IMR-90 (cell line): ENCODE data around the gene GCG. TPM values are rescaled to one million over a fixed set of nuclear protein-coding genes. Genes with fewer than 3 reads are reported as not detected.

ENCODE experiments used
- ATAC-seq: fragments of 200-7000 bp; cut with Tn5 transposase; 2 replicates; pipeline ENCODE4 v1.9.1; 2020; ENCODE audit warnings: low read depth, mild to moderate bottlenecking, moderate library complexity
- BruUV-seq: library from RNA; stranded (reverse); fragments of 400-500 nt; replicated peaks from 2 replicates; lab custom pipeline; 2021; lab: Mats Ljungman, UMichigan
- CTCF ChIA-PET: fragments of 300-600 bp; formaldehyde crosslinking; extraction: SDS; loops from one replicate; lab custom pipeline; 2021; ENCODE audit warnings: antibody characterized with exemption; lab: Yijun Ruan, JAX
- POLR2A ChIA-PET: fragments of 300-600 bp; sonication (Branson Sonifier 250); formaldehyde crosslinking; loops from one replicate; lab custom pipeline; 2022; ENCODE audit warnings: antibody characterized with exemption; ENCODE audit not compliant: unreplicated experiment; lab: Charles Lee
- DNase-seq: peaks from one replicate; pipeline ENCODE4 v3.0.0; 2013
- H2AFZ ChIP-seq: replicated peaks from 2 replicates; pipeline ENCODE3; 2013; ENCODE audit warnings: low read length, mild to moderate bottlenecking; ENCODE audit not compliant: poor library complexity
- H2AK5ac ChIP-seq: 2 replicates; pipeline ENCODE4 v1.6.1; 2013; ENCODE audit warnings: low read depth, low read length, inconsistent platforms
- H2AK9ac ChIP-seq: replicated peaks from 2 replicates; pipeline ENCODE3; 2013; ENCODE audit warnings: mild to moderate bottlenecking, low read depth, low read length, moderate library complexity; ENCODE audit not compliant: poor library complexity
- H2BK120ac ChIP-seq: 2 replicates; pipeline ENCODE4 v1.6.1; 2013; ENCODE audit warnings: low read depth, low read length, inconsistent platforms
- H2BK15ac ChIP-seq: 3 replicates; pipeline ENCODE4 v1.6.1; 2013; ENCODE audit warnings: low read depth, low read length, inconsistent platforms
- H2BK20ac ChIP-seq: 2 replicates; pipeline ENCODE4 v1.6.1; 2013; ENCODE audit warnings: low read depth, mild to moderate bottlenecking, inconsistent platforms, low read length, moderate library complexity
- H2BK5ac ChIP-seq: 2 replicates; pipeline ENCODE4 v1.6.1; 2013; ENCODE audit warnings: mild to moderate bottlenecking, low read depth, low read length, inconsistent platforms; ENCODE audit not compliant: poor library complexity, severe bottlenecking
- H3K14ac ChIP-seq: replicated peaks from 2 replicates; pipeline ENCODE4 v1.6.1; 2013; ENCODE audit warnings: low read depth, low read length, inconsistent platforms
- H3K18ac ChIP-seq: 2 replicates; pipeline ENCODE4 v1.6.1; 2013; ENCODE audit warnings: low read depth, low read length, control low read depth
- H3K23ac ChIP-seq: 2 replicates; pipeline ENCODE4 v1.6.1; 2013; ENCODE audit warnings: low read depth, low read length, inconsistent platforms
- H3K27ac ChIP-seq: 2 replicates; pipeline ENCODE4 v1.5.1; 2013; ENCODE audit warnings: mild to moderate bottlenecking, control low read depth, low read length; ENCODE audit not compliant: insufficient read depth
- H3K27me3 ChIP-seq: 2 replicates; pipeline ENCODE4 v1.6.1; 2013; ENCODE audit warnings: low read length; ENCODE audit not compliant: control insufficient read depth, insufficient read depth
- H3K36me3 ChIP-seq: 2 replicates; pipeline ENCODE4 v1.6.1; 2013; ENCODE audit warnings: low read length, mixed read lengths; ENCODE audit not compliant: control insufficient read depth, insufficient read depth
- H3K4ac ChIP-seq: 2 replicates; pipeline ENCODE4 v1.6.1; 2013; ENCODE audit warnings: low read depth, low read length, inconsistent platforms
- H3K4me1 ChIP-seq: 2 replicates; pipeline ENCODE4 v1.6.1; 2013; ENCODE audit warnings: low read length, mixed read lengths; ENCODE audit not compliant: control insufficient read depth, insufficient read depth
- H3K4me2 ChIP-seq: 2 replicates; pipeline ENCODE4 v1.6.1; 2013; ENCODE audit warnings: low read depth, mild to moderate bottlenecking, control low read depth, low read length, moderate library complexity
- H3K4me3 ChIP-seq: 2 replicates; pipeline ENCODE4 v1.5.1; 2013; ENCODE audit warnings: low read depth, mild to moderate bottlenecking, control low read depth, low read length, moderate library complexity; ENCODE audit not compliant: insufficient read depth
- H3K56ac ChIP-seq: 2 replicates; pipeline ENCODE4 v1.6.1; 2013; ENCODE audit warnings: low read length, inconsistent platforms; ENCODE audit not compliant: insufficient read depth; ENCODE audit errors: extremely low read depth
- H3K79me1 ChIP-seq, 2 experiments: 2 replicates each; pipeline ENCODE4 v1.6.1; 2013; ENCODE audit warnings: low read length in 2 of 2, inconsistent platforms in 1 of 2, low read depth in 1 of 2
- H3K9ac ChIP-seq: 2 replicates; pipeline ENCODE4 v1.6.1; 2013; ENCODE audit warnings: low read depth, low read length, control low read depth
- H3K9me1 ChIP-seq: 2 replicates; pipeline ENCODE4 v1.6.1; 2013; ENCODE audit warnings: low read length, inconsistent platforms; ENCODE audit not compliant: insufficient read depth
- H3K9me3 ChIP-seq: 2 replicates; pipeline ENCODE4 v1.6.1; 2013; ENCODE audit warnings: low read length; ENCODE audit not compliant: control insufficient read depth, insufficient read depth
- H4K20me1 ChIP-seq: 2 replicates; pipeline ENCODE4 v1.6.1; 2013; ENCODE audit warnings: low read length, inconsistent platforms; ENCODE audit not compliant: insufficient read depth
- H4K5ac ChIP-seq: 2 replicates; pipeline ENCODE4 v1.6.1; 2013; ENCODE audit warnings: mild to moderate bottlenecking, low read depth, low read length, control low read depth
- H4K8ac ChIP-seq, 2 experiments: 2 replicates each; pipeline ENCODE4 v1.6.1; 2013; ENCODE audit warnings: low read depth in 2 of 2, low read length in 2 of 2, control low read depth in 1 of 2, inconsistent platforms in 1 of 2
- H4K91ac ChIP-seq: 2 replicates; pipeline ENCODE4 v1.6.1; 2013; ENCODE audit warnings: low read depth, low read length, inconsistent platforms; ENCODE audit not compliant: insufficient read depth
- BHLHE40 ChIP-seq: fragments of 150-350 bp; IDR thresholded peaks from 2 replicates; pipeline ENCODE4 v1.6.1; 2016; ENCODE audit warnings: mild to moderate bottlenecking, low read depth, low read length
- CEBPB ChIP-seq: IDR thresholded peaks from 2 replicates; pipeline ENCODE4 v1.6.1; 2012; ENCODE audit warnings: low read depth, low read length, improper control_type of control experiment
- CHD1 ChIP-seq: IDR thresholded peaks from 2 replicates; pipeline ENCODE4 v1.6.1; 2012; ENCODE audit warnings: low read depth, low read length, improper control_type of control experiment
- ELK1 ChIP-seq: fragments of 150-350 bp; IDR thresholded peaks from 2 replicates; pipeline ENCODE4 v1.6.1; 2016; ENCODE audit warnings: low read depth, mild to moderate bottlenecking, low read length, moderate library complexity, borderline replicate concordance
- FOS ChIP-seq: fragments of 150-350 bp; IDR thresholded peaks from 2 replicates; pipeline ENCODE4 v1.6.1; 2016; ENCODE audit warnings: low read depth, low read length
- MAFK ChIP-seq: IDR thresholded peaks from 2 replicates; pipeline ENCODE4 v1.6.1; 2012; ENCODE audit warnings: low read depth, low read length, improper control_type of control experiment
- MAZ ChIP-seq: IDR thresholded peaks from 2 replicates; pipeline ENCODE4 v1.6.1; 2012; ENCODE audit warnings: low read depth, mild to moderate bottlenecking, low read length, improper control_type of control experiment, moderate library complexity, borderline replicate concordance
- MXI1 ChIP-seq: IDR thresholded peaks from 2 replicates; pipeline ENCODE4 v1.6.1; 2012; ENCODE audit warnings: low read depth, mild to moderate bottlenecking, low read length, moderate library complexity, borderline replicate concordance
- POLR2A ChIP-seq: IDR thresholded peaks from 2 replicates; pipeline ENCODE4 v1.6.1; 2012; ENCODE audit warnings: mild to moderate bottlenecking, low read depth, low read length
- RAD21 ChIP-seq: IDR thresholded peaks from 2 replicates; pipeline ENCODE4 v1.6.1; 2012; ENCODE audit warnings: low read length, improper control_type of control experiment
- RFX5 ChIP-seq: IDR thresholded peaks from 2 replicates; pipeline ENCODE4 v1.8.0; 2012; ENCODE audit warnings: low read depth, mild to moderate bottlenecking, low read length, moderate library complexity
- SMC3 ChIP-seq: fragments of 150-350 bp; IDR thresholded peaks from 2 replicates; pipeline ENCODE4 v1.6.1; 2016; ENCODE audit warnings: low read depth, mild to moderate bottlenecking, antibody characterized with exemption, low read length, moderate library complexity
- WGBS, 2 experiments: methylation state at CpG; one replicate each; pipeline versions ENCODE4 v1.1.5 to v1.1.7; 2013; ENCODE audit warnings: missing lambda C conversion rate in 2 of 2; ENCODE audit not compliant: insufficient read length in 1 of 2; ENCODE audit errors: extremely low coverage in 2 of 2; 5-methylcytosine and 5-hydroxymethylcytosine counted together
- dilution Hi-C: fragments of 300-500 bp; cut with HindIII; formaldehyde crosslinking; loops from one replicate; pipeline ENCODE4 v1.14.3; 2018; ENCODE audit warnings: low sequenced_read_pairs; ENCODE audit not compliant: unreplicated experiment
- in situ Hi-C: fragments of 300-500 bp; cut with MboI; formaldehyde crosslinking; loops from 3 replicates; pipeline ENCODE4 v1.14.3; 2019; ENCODE audit warnings: low sequenced_read_pairs, inconsistent platforms, mixed read lengths
- intact Hi-C: fragments of 100-400 bp; cut with micrococcal nuclease; formaldehyde crosslinking; loops from 2 replicates; pipeline ENCODE4 v1.10.0; 2022
- polyA plus RNA-seq, 3 experiments: library from polyadenylated mRNA; depleted of rRNA; stranded (reverse); fragments of >200 nt; gene quantifications; 2 replicates each; pipeline ENCODE4 v1.2.3, GENCODE V29; 2012; ENCODE audit warnings: low replicate concordance in 1 of 3
- total RNA-seq: library from RNA; depleted of rRNA; stranded (reverse); fragments of >200 nt; gene quantifications from 2 replicates; pipeline ENCODE4 v1.2.3, GENCODE V29; 2012
- TF ChIP-seq, protein P1 (sequence below): fragments of 150-350 bp; IDR thresholded peaks from 2 replicates; pipeline ENCODE4 v1.6.1; 2017; ENCODE audit warnings: mild to moderate bottlenecking, antibody characterized with exemption, low read length, low read depth

The GCG gene
- total and polyA plus RNA-seq, 2 of the 4 experiments (the other 2 are of a cell fraction): not detected

- no peak overlapping the region for H3K9ac ChIP-seq
- in situ Hi-C loops: no loop called here
- H3K56ac ChIP-seq: no peak overlapping the region
- no peak overlapping the region for H2AFZ ChIP-seq
- H3K4me1 ChIP-seq: peaks cover 13% of the 10 kb centered on the region
- H3K18ac ChIP-seq: no peak overlapping the region
- no peak overlapping the region for H4K8ac ChIP-seq
- POLR2A ChIA-PET: no interaction called here
- no peak overlapping the region for H3K4me3 ChIP-seq
- H3K27me3 ChIP-seq: no peaks in the 10 kb centered on the region
- peaks cover 5% of the 10 kb centered on the region for H3K9me3 ChIP-seq
- ATAC-seq (no peak), DNase-seq (no peak)
- H3K14ac ChIP-seq: no peak overlapping the region
- no peaks in the 10 kb centered on the region for H3K79me1 ChIP-seq
- H4K20me1 ChIP-seq: no peaks in the 10 kb centered on the region
- no peak overlapping the region for H2AK5ac ChIP-seq
- CTCF ChIA-PET: no interaction called here
- no peak overlapping the region for H2BK5ac ChIP-seq
- H3K27ac ChIP-seq: no peak overlapping the region
- H2BK15ac ChIP-seq: no peak overlapping the region
- no peak overlapping the region for H3K4ac ChIP-seq
- no peak overlapping the region for H3K4me2 ChIP-seq
- BruUV-seq: no TSS peak
- peaks cover 1% of the 10 kb centered on the region; the same call in 1 of the 2 replicates for H3K9me1 ChIP-seq
- H3K23ac ChIP-seq: no peak overlapping the region
- intact Hi-C loops: no loop called here
- H4K91ac ChIP-seq: no peak overlapping the region
- TF ChIP-seq CHD1 (no peak), FOS (no peak), BHLHE40 (no peak), MAZ (no peak), POLR2A (no peak), CEBPB (no peak), MAFK (no peak), MXI1 (no peak), SMC3 (no peak), RFX5 (no peak), RAD21 (no peak), ELK1 (no peak)
- TF ChIP-seq, protein P1, sequence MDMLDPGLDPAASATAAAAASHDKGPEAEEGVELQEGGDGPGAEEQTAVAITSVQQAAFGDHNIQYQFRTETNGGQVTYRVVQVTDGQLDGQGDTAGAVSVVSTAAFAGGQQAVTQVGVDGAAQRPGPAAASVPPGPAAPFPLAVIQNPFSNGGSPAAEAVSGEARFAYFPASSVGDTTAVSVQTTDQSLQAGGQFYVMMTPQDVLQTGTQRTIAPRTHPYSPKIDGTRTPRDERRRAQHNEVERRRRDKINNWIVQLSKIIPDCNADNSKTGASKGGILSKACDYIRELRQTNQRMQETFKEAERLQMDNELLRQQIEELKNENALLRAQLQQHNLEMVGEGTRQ: no peak
- H4K5ac ChIP-seq: no peak overlapping the region
- no CpG with 5 or more reads among the region's 1 CpG for WGBS, 2 experiments
- dilution Hi-C loops: no loop called here
- H2AK9ac ChIP-seq: no peak overlapping the region
- no peak overlapping the region for H2BK120ac ChIP-seq
- no peak overlapping the region for H2BK20ac ChIP-seq
- no peaks in the 10 kb centered on the region for H3K36me3 ChIP-seq
Measured at GRCh38 chr2:162114271-162114670, 37.8 kb downstream of the GCG start.
